Uterus (tissue), 4 donors: Measurements from ENCODE around the gene CAMK1. TPM values are rescaled to one million over a fixed set of nuclear protein-coding genes. Genes with fewer than 3 reads are reported as not detected.

Experiments
- DNase-seq, 2 donors: peaks; one replicate each; pipeline ENCODE4 v3.0.0-alpha.2; 2019 to 2020
- H3K27ac ChIP-seq, 2 donors: fragments of 200-600 bp; sonication (generic); 1 replicate in 1 of 2; 2 replicates in 1 of 2; pipeline ENCODE4 v1.5.1; 2016 to 2018
- H3K27me3 ChIP-seq, 2 donors: fragments of 200-600 bp; sonication (generic); one replicate each; pipeline ENCODE4 v1.5.1; 2018 to 2019; ENCODE audit warnings: control low read depth in 1 of 2
- H3K36me3 ChIP-seq, 2 donors: fragments of 200-600 bp; sonication (generic); one replicate each; pipeline ENCODE4 v1.5.1; 2019; ENCODE audit warnings: control low read depth in 1 of 2
- H3K4me1 ChIP-seq, 2 donors: fragments of 200-600 bp; sonication (generic); one replicate each; pipeline ENCODE4 v1.5.1; 2018 to 2019; ENCODE audit warnings: control low read depth in 1 of 2
- H3K4me3 ChIP-seq, 2 donors: fragments of 200-600 bp; sonication (generic); 1 replicate in 1 of 2; 2 replicates in 1 of 2; pipeline ENCODE4 v1.5.1; 2018 to 2019; ENCODE audit warnings: mild to moderate bottlenecking in 1 of 2
- H3K9me3 ChIP-seq, 2 donors: fragments of 200-600 bp; sonication (generic); one replicate each; pipeline ENCODE4 v1.5.1; 2019; ENCODE audit warnings: control low read depth in 1 of 2
- POLR2A ChIP-seq, 2 donors: fragments of 450-650 bp; IDR thresholded peaks; one replicate each; pipeline ENCODE4 v1.6.1; 2016; ENCODE audit warnings: antibody characterized with exemption in 2 of 2, mild to moderate bottlenecking in 1 of 2, moderate library complexity in 1 of 2
- intact Hi-C: fragments of 100-400 bp; cut with DNase I; formaldehyde crosslinking; loops from one replicate; pipeline ENCODE4 v1.15.1; 2023; ENCODE audit warnings: low total_unique reads
- total RNA-seq, 4 donors: library from RNA; depleted of rRNA in 3 of 4; stranded (reverse); fragments of >200 nt in 3 of 4; gene quantifications; one replicate each; pipeline versions ENCODE4 v1.1.0 to v1.2.4, GENCODE V29; 2014 to 2023
- TF ChIP-seq, protein P1 (sequence below), 4 experiments: fragments of 200-600 bp in 2 of 4; fragments of 450-650 bp in 2 of 4; sonication (generic) in 2 of 4; IDR thresholded peaks; one replicate each; pipeline ENCODE4 v1.5.1; 2016 to 2019; ENCODE audit warnings: antibody characterized with exemption in 4 of 4, mild to moderate bottlenecking in 2 of 4, moderate library complexity in 1 of 4
- donor health status: DM: yes; HTN: yes; CAD: no.

Gene CAMK1
- total RNA-seq, 4 donors from 2014 or later: 19.1 to 63.0 (median 56.7) TPM

DNA sequence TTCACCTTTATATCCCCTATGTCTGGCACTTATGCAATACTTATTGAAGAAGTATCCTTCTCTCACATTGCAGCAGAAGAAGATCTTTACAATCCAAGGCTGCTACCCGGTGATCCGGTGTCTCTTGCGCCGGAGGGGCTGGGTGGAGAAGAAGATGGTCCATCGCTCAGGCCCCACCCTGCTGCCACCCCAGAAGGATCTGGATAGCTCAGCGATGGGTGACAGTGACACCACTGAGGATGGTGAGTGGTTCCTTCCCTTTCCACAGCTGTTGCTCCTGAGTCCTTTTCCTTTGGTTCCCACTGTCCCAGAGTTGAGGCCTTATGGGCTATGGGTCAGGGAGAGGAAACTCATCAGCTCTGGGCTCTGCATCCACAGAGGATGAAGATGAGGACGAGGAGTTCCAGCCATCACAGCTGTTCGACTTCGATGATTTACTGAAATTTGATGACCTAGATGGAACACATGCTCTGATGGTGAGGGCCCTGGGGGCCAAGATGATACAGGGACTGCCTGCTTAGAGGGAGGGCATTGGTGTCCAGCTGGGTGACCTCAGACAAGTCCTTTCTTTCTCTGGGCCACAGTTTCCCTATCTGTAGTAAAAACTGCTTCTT lies 43.2 kb upstream of the CAMK1 start:
- TF ChIP-seq, protein P1, sequence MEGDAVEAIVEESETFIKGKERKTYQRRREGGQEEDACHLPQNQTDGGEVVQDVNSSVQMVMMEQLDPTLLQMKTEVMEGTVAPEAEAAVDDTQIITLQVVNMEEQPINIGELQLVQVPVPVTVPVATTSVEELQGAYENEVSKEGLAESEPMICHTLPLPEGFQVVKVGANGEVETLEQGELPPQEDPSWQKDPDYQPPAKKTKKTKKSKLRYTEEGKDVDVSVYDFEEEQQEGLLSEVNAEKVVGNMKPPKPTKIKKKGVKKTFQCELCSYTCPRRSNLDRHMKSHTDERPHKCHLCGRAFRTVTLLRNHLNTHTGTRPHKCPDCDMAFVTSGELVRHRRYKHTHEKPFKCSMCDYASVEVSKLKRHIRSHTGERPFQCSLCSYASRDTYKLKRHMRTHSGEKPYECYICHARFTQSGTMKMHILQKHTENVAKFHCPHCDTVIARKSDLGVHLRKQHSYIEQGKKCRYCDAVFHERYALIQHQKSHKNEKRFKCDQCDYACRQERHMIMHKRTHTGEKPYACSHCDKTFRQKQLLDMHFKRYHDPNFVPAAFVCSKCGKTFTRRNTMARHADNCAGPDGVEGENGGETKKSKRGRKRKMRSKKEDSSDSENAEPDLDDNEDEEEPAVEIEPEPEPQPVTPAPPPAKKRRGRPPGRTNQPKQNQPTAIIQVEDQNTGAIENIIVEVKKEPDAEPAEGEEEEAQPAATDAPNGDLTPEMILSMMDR (IDR thresholded peaks at IDR 0.05): no peak
- no peak for TF ChIP-seq POLR2A (IDR thresholded peaks at IDR 0.05)
- Histone ChIP-seq H3K27ac (no peak overlapping the region), H3K36me3 (no peaks in the 10 kb centered on the region), H3K4me1 (peaks cover 0 to 4% of the 10 kb centered on the region in 2 donors), H3K27me3 (no peaks in the 10 kb centered on the region), H3K9me3 (no peaks in the 10 kb centered on the region), H3K4me3 (no peak overlapping the region)
- intact Hi-C loops: no loop called here
- no peak for DNase-seq

DNA sequence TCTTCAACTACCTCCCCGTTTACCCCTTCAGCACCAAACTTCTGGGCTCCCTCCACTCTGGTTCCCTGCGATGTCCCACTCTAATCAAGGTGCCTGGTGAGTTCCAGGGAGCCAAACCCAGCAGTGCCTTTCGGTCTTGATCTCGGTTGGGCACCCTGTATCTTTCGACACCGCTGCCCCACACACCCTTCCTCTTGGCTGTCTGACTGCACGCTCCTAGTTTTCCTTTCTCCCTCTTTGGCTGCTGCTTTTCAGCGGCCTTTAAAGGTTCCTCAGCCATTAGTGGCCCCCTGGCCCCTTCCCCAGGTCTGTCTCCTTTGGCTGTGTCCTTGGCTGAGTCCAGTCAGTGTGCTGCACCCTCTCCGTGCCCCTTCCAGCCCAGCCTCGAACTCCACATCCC lies 41.1 kb upstream of the CAMK1 start:
- no peaks in the 10 kb centered on the region for H3K36me3 ChIP-seq
- H3K4me3 ChIP-seq: peak overlapping the region; percentile 51 to 68
- peak overlapping the region; percentile 90 to 96 for H3K27ac ChIP-seq
- H3K27me3 ChIP-seq: no peaks in the 10 kb centered on the region
- no peak for DNase-seq
- intact Hi-C loops: no loop called here
- peaks cover 0 to 4% of the 10 kb centered on the region in 2 donors for H3K4me1 ChIP-seq
- TF ChIP-seq POLR2A (IDR thresholded peaks at IDR 0.05): no peak
- TF ChIP-seq, protein P1 (IDR thresholded peaks at IDR 0.05): no peak
- no peaks in the 10 kb centered on the region for H3K9me3 ChIP-seq

DNA sequence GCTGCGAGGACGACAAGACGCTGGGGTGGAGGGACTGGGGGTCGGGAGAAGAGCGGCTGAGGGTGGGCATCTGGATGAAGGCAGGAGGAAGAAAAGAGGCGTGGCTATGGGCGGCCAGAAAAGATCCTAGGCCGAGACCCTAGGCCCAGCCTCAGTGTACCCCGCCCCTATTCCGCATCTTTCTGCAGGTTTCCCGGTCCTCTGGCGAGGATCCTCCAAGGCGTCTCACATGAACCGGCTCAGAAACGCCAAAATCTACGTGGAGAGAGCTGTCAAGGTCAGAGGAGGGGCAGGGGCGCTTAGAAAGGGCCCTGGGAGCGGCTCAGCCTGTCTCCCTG lies 40.7 kb upstream of the CAMK1 start:
- intact Hi-C loops: no loop called here
- peaks cover 0 to 4% of the 10 kb centered on the region in 2 donors for H3K4me1 ChIP-seq
- no peaks in the 10 kb centered on the region for H3K9me3 ChIP-seq
- no peak for TF ChIP-seq POLR2A (IDR thresholded peaks at IDR 0.05)
- TF ChIP-seq, protein P1 (IDR thresholded peaks at IDR 0.05): no peak
- no peaks in the 10 kb centered on the region for H3K36me3 ChIP-seq
- DNase-seq: no peak
- H3K27ac ChIP-seq: peak overlapping the region; percentile 90 to 96
- H3K4me3 ChIP-seq: peak overlapping the region; percentile 51 to 68
- H3K27me3 ChIP-seq: no peaks in the 10 kb centered on the region

DNA sequence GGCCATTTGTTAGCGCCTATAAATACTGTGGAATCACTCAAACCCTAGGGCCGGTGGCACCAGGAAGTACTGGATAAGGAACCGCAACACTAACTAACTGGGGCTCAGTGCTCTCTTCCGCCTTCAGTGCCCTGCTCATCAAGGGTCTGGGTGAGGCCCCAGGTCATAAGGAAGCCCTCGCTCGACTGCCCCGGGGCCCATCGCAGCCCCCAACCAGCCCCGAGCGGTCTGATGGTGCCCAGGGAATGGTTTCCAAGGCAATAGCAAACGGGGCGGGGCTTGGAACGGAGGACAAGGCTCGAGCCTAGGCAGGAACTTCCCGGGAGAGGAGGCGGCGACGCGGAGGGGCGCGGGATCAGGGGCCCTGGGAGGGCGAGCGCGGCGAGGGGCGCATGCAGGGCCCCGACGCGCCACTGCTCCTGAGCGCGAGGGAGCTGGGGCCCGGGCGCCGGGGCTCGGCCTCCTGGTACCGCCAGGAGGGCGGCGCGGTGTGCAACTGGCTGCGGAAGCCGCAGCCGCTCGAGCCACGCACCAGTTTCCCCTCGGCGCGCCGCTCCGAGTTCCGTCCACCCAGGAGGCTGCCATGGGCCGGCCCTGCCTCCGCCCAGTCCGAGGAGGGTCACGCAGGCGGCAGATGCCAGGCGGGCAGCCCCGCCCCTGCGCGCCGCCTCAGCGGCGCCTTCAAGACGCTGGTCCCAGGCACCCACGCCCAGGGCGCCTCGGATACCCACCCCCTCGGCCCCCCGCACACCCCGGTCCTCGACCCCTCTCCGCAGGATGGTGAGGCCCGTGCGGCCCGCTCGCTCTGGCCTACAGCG lies 40.1 kb upstream of the CAMK1 start, which contains the start of gene TTLL3:
TTLL3 (plus strand) TSS at position 648 of the 818 bp plus-strand sequence. CDS start 400 bp downstream, outside the sequence.
- Histone ChIP-seq H3K27ac (peak within 1 kb of the TSS; percentile 90 to 96), H3K27me3 (no peaks in the 10 kb centered on the region), H3K36me3 (no peaks in the 10 kb centered on the region), H3K4me1 (peaks cover 0 to 4% of the 10 kb centered on the region in 2 donors), H3K9me3 (no peaks in the 10 kb centered on the region), H3K4me3 (peak within 1 kb of the TSS; percentile 51 to 68)
- peak; percentile 81 for DNase-seq
- peak; percentile 37 to 61 for TF ChIP-seq POLR2A (IDR thresholded peaks at IDR 0.05)
- TF ChIP-seq, protein P1 (IDR thresholded peaks at IDR 0.05): peak in 1 of 4 experiments; percentile 6
- intact Hi-C loops: no loop called here

DNA sequence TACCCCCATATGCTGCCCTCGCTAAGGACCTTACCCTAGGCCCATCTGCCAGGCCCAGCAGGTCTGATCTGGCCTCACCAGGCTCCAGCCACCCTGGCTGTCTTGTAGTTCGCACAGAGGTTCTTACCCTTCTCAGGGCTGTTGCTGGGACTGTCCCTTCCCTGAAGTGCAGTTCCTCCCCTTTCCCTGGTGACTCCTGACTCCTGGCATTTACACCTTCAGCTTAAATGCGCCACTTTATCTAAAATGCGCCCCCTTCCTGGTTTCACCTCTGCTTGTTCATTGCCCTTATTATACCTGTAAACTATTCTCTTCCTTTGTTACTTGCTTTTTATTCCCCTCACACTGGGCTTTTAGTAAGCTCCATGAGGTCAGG lies 39.5 kb upstream of the CAMK1 start:
- DNase-seq: no peak
- Histone ChIP-seq H3K9me3 (no peaks in the 10 kb centered on the region), H3K27me3 (no peaks in the 10 kb centered on the region), H3K27ac (peak overlapping the region; percentile 90 to 96), H3K4me1 (peaks cover 0 to 4% of the 10 kb centered on the region in 2 donors), H3K4me3 (peak overlapping the region; percentile 51 to 68), H3K36me3 (no peaks in the 10 kb centered on the region)
- intact Hi-C loops: no loop called here
- TF ChIP-seq, protein P1 (IDR thresholded peaks at IDR 0.05): no peak
- no peak for TF ChIP-seq POLR2A (IDR thresholded peaks at IDR 0.05)
